Memory B cell (primary cell): ENCODE data around the gene ABCB1.
A peak's percentile ranks its signal among the peaks of the same experiment; 100 is the strongest.

Source experiments
- ATAC-seq: fragments of 150-1000 bp; cut with Tn5 transposase; 2 replicates; pipeline ENCODE4 v1.10.0; 2021; ENCODE audit warnings: low read depth, mild to moderate bottlenecking, moderate library complexity
- DNase-seq, 2 donors: peaks; one replicate each; pipeline ENCODE4 v3.0.0; 2022; ENCODE audit warnings: low spot score in 2 of 2
- H3K27ac Mint-ChIP-seq: one replicate; pipeline ENCODE4 v1.8.0; 2022; ENCODE audit warnings: mild to moderate bottlenecking, moderate library complexity, mixed read lengths
- H3K27me3 Mint-ChIP-seq: one replicate; pipeline ENCODE4 v1.8.0; 2022; ENCODE audit warnings: mixed read lengths
- H3K36me3 Mint-ChIP-seq: one replicate; pipeline ENCODE4 v1.8.0; 2022; ENCODE audit warnings: mild to moderate bottlenecking, mixed read lengths
- H3K4me1 Mint-ChIP-seq: one replicate; pipeline ENCODE4 v1.8.0; 2022; ENCODE audit warnings: mixed read lengths
- H3K4me3 Mint-ChIP-seq: one replicate; pipeline ENCODE4 v1.8.0; 2022; ENCODE audit warnings: mild to moderate bottlenecking, moderate library complexity, mixed read lengths
- H3K9me3 Mint-ChIP-seq: one replicate; pipeline ENCODE4 v1.8.0; 2022; ENCODE audit warnings: mixed read lengths

Gene ABCB1

DNA sequence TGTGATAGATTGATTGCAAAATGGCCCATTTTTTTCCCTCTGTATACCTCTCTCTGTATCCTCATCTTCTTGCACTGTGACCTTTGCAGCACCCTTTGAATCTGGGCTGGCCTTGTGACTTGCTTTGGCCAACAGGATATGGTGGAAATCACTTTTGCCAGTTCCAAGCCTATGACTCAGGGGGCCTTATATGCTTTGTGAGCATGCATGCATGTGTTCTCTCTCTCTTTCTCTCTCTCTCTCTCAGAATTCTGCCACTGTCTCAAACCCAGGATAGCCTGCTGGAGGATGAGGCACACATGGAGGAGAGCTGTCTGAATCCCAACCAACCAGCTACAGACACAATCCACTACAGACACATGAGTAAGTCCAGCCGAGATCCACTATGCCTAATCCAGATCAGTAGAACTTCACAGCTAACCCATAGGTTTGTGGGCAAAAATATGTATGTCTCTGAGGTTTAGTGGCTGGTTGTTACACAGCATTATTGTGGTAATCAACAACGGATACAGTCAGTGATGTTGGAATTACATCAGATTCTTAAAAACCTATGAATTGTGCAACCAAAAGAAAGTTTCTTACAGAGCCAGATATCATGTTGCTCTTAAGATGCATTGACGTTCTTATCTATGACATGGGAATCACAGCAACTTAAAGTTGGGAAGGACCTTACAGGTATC is 83.4 kb downstream of the ABCB1 start:
- peaks cover 6% of the 10 kb centered on the region for H3K36me3 Mint-ChIP-seq

DNA sequence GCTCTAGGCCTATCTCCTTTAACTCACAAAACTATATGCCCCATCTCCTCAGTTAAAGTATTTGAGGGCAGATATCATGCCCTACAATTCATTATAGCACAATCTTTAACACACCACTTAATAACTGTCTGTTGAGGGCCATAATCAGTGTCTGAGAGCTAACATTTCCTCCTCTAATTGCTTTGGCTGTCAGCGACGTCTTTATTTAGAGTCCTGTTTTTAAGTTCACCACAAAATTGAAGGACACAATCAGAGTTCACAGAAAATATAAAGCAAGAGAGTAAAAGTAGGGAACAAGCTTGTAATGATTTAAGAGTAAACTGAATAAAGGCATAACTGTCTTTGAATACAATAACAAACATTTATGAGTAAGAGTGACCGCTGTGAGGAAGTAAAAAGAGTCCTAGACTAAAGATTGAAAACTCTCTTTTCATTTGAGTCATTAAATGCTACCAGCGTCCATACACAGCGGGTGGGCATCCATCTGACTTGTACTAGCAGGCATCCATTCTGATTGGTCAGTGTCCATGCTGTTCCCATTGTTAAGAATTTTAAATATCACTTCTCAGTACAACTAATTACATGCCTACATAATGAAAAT is 86.8 kb downstream of the ABCB1 start:
- no peak for DNase-seq

More for the DNA sequence above, 83.4 kb downstream of the ABCB1 start:
- DNase-seq = no peak
- no peak overlapping the region for H3K27ac Mint-ChIP-seq
- no peak overlapping the region for H3K4me3 Mint-ChIP-seq
- no peak for ATAC-seq
- peaks cover 4% of the 10 kb centered on the region for H3K27me3 Mint-ChIP-seq
- no peaks in the 10 kb centered on the region for H3K9me3 Mint-ChIP-seq
- H3K4me1 Mint-ChIP-seq = no peaks in the 10 kb centered on the region

DNA sequence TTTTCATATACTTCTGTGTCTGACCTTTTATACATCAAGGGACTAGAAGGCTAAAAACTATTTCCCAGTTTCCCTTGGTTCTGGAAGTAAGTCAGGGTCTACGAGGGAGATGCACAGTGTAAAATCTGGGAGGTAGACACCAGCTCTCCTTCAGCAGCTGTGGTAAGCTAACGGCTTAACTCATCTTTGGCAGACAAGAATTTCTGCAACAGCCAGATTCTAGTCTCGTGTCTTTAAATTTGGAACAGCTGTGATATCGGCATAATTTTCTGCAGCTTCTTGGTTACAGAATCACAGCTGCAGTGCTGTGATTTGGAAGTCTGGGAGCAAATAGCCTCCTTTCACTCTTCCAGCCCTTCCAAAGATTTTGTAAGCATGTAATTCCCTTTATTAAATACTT is 87.8 kb downstream of the ABCB1 start:
- H3K27me3 Mint-ChIP-seq = peaks cover 2% of the 10 kb centered on the region
- ATAC-seq = no peak
- H3K4me3 Mint-ChIP-seq = no peak overlapping the region
- no peak for DNase-seq
- H3K27ac Mint-ChIP-seq = no peak overlapping the region
- no peaks in the 10 kb centered on the region for H3K9me3 Mint-ChIP-seq
- H3K36me3 Mint-ChIP-seq = peaks cover 4% of the 10 kb centered on the region
- H3K4me1 Mint-ChIP-seq = peaks cover 3% of the 10 kb centered on the region

More for the DNA sequence above, 86.8 kb downstream of the ABCB1 start:
- Mint-ChIP-seq H3K36me3 (peaks cover 4% of the 10 kb centered on the region), H3K27ac (no peak overlapping the region), H3K9me3 (no peaks in the 10 kb centered on the region), H3K4me1 (no peaks in the 10 kb centered on the region), H3K27me3 (peaks cover 2% of the 10 kb centered on the region), H3K4me3 (no peak overlapping the region)
- no peak for ATAC-seq

DNA sequence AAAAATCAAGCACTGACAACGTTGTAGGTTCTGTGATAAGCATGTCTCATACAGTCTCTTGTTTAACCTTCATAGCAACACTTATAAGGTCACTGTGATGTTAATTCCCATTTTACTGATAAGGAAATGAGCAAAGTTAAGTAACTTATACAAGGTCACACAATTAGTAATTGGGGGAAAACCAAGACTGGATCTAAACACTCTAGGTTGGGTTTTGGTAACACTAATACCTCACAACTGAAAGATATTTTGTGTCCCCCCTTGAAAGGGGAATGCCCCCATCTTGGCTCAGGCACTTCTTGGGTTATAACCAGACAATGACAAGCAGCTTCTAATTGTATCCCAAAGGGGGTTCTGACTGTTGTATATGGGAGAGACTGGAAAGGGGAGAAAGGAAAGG is 89.2 kb downstream of the ABCB1 start:
- H3K36me3 Mint-ChIP-seq = peaks cover 4% of the 10 kb centered on the region
- H3K27me3 Mint-ChIP-seq = peaks cover 2% of the 10 kb centered on the region
- no peak for DNase-seq
- H3K27ac Mint-ChIP-seq = no peak overlapping the region
- no peak for ATAC-seq
- H3K9me3 Mint-ChIP-seq = no peaks in the 10 kb centered on the region
- peaks cover 6% of the 10 kb centered on the region for H3K4me1 Mint-ChIP-seq
- no peak overlapping the region for H3K4me3 Mint-ChIP-seq

DNA sequence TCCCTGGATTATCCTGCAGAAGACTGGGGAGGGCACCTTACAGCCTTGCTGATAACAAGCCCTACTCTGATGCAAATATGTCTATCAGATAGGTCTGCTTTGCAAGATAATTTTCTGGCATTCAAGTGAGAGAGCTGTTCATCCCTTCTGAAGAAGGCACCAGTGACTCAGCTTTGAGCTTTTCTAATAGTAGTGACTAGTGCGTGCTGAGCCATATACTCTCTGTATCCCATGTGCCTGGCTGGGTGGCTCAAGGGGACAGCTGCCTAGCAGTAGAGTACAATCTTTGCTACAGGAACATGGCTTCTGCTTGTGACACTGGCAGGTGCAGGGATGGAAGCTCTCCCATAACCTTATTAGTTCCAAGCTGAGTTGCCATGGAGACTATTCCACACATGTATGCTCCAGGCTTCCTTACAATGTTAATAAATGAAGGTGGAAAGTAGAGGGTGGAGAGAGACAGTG is 90.2 kb downstream of the ABCB1 start:
- peaks cover 2% of the 10 kb centered on the region for H3K27me3 Mint-ChIP-seq
- H3K4me1 Mint-ChIP-seq = peaks cover 12% of the 10 kb centered on the region
- DNase-seq (no peak), ATAC-seq (no peak)
- no peaks in the 10 kb centered on the region for H3K9me3 Mint-ChIP-seq
- H3K27ac Mint-ChIP-seq = no peak overlapping the region
- H3K36me3 Mint-ChIP-seq = peaks cover 4% of the 10 kb centered on the region
- no peak overlapping the region for H3K4me3 Mint-ChIP-seq

DNA sequence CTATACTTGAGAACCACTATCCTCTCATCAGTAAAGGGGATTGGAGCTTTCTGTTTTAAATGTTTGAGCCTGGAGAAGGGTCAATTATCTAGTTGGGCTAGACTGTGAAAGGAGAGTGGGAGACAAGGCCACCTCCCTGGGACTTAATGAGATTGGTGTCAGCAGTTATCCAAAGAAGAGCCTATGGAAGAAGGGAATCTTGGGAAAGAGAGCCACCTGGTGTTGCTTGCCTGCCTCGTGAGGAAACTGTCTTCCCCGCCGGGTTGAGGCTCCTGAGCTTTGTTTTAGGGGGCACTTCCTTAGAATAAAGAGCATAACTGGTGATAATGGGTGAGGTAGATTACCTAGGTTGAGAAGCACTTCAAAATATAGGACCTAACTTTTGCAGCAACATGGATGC is 93.2 kb downstream of the ABCB1 start:
- Mint-ChIP-seq H3K36me3 (no peaks in the 10 kb centered on the region), H3K27me3 (no peaks in the 10 kb centered on the region), H3K9me3 (no peaks in the 10 kb centered on the region), H3K4me1 (peaks cover 12% of the 10 kb centered on the region), H3K4me3 (no peak overlapping the region), H3K27ac (peak overlapping the region; percentile 58)
- no peak for ATAC-seq
- DNase-seq = no peak

DNA sequence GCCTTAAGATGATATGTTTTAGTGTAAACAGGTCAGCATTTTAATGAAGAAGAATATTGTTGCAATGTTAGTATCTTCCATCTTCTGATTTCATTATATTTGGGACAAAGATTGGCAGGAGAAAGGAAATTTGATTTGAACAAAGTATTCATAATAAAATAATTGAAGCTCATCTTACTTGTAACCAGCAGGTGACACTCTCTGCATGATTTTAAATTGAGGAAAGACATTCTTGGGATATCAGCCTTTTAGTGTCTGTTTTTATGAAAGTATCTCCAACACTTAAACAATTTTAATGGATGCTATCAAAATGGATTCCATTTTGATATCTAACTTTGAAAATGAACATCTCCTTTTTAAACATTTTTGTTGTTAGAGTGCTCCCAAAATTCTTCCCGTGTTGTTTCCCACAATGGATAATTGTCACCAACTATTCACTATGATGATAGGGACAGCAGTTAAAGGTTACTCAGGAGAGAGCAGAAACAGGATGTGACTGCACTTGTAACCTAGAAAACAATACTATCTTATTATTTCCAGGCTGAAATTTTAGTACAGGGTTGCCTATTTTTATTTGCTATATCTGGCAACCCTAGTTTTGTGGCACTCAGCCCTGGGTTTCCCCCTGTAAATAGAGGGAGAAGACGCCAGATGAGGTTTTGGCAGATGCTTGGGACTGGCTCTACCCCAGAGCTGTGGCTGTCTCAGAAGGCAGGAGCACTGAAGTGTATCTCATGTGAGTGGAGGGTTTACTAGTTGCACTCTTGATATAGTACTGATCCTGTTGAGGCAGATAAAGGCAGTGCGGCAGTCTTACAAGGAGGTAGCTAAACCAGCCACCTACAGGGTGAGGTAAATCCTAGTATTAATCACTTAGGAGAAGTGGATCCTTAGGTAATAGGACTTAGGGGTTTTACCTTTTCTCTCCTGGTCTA is 94.2 kb downstream of the ABCB1 start:
- no peaks in the 10 kb centered on the region for H3K9me3 Mint-ChIP-seq
- peaks cover 12% of the 10 kb centered on the region for H3K4me1 Mint-ChIP-seq
- peak overlapping the region; percentile 58 for H3K27ac Mint-ChIP-seq
- H3K36me3 Mint-ChIP-seq = no peaks in the 10 kb centered on the region
- DNase-seq = no peak
- H3K4me3 Mint-ChIP-seq = no peak overlapping the region
- H3K27me3 Mint-ChIP-seq = no peaks in the 10 kb centered on the region
- no peak for ATAC-seq

DNA sequence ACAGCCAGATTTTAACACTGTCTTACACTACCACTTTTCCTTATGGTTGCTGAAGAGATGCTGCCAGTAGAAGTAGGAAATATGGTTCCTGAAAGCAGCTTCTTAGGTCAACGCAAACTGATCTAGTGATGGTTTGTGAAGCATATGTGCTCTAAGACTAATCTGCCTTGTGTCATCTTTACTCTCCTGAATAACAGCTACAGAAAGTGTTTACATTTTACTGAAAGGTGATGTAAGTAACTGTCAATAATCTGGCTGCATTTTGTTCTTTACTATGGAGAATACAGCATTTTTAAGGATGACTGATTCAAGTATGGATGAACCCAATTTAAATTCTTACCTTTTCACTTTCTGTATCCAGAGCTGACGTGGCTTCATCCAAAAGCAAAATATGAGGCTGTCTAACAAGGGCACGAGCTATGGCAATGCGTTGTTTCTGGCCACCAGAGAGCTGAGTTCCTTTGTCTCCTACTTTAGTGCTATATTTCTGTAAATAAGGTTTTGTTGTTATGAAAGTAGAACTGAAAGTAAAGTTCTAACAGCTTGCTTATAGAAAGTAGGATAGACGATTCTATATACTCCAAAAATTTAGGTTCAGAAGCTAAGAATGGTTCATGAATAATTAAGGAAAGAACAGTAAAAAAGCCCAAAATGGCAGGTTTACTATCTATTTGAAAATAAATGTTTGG is 95.0 kb downstream of the ABCB1 start:
- Mint-ChIP-seq H3K4me1 (peaks cover 12% of the 10 kb centered on the region), H3K4me3 (no peak overlapping the region), H3K27ac (no peak overlapping the region), H3K9me3 (no peaks in the 10 kb centered on the region), H3K27me3 (no peaks in the 10 kb centered on the region), H3K36me3 (no peaks in the 10 kb centered on the region)
- ATAC-seq (no peak), DNase-seq (no peak)

DNA sequence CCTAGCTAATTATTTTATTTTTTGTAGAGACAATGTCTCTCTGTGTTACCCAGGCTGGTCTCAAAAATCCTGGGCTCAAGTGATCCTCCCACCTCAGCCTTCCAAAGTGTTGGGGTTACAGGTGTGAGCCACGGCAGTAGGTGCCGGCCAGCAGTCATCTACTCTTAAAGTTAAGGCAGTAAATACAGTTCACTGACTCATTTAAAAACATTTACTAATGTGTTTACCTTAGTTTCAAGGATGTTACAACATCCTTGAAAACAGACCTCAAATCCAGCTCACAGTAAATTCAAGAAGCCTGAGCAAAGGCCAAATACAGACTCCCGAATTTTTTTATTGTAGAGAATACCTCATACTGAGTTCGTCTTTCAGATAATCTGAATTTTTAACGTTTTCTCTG is 95.6 kb downstream of the ABCB1 start:
- Mint-ChIP-seq H3K27ac (no peak overlapping the region), H3K4me1 (peaks cover 12% of the 10 kb centered on the region), H3K9me3 (no peaks in the 10 kb centered on the region), H3K4me3 (no peak overlapping the region), H3K36me3 (no peaks in the 10 kb centered on the region), H3K27me3 (no peaks in the 10 kb centered on the region)
- ATAC-seq (no peak), DNase-seq (no peak)

DNA sequence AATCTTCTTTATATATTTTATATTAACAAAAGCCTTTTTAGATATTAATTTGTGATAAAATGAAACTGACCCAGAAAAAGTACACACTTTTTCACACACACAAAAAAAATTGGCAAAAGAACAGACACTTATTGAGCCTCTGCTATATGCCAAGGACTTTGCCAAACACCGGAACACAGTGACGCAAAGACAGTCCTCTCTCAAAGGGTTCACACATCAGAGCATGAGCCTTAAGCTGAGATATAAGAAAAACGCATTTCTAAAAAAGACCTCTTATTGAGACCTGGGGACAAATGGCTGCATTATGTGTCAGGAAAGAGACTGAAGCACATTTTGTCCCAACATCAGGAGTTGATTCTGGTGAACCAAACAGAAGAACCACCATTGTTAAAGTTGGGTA is 101.2 kb downstream of the ABCB1 start:
- no peak for DNase-seq
- peaks cover 9% of the 10 kb centered on the region for H3K4me1 Mint-ChIP-seq
- no peaks in the 10 kb centered on the region for H3K9me3 Mint-ChIP-seq
- no peak overlapping the region for H3K27ac Mint-ChIP-seq
- H3K27me3 Mint-ChIP-seq = no peaks in the 10 kb centered on the region
- H3K4me3 Mint-ChIP-seq = no peak overlapping the region
- no peaks in the 10 kb centered on the region for H3K36me3 Mint-ChIP-seq
- ATAC-seq = no peak

DNA sequence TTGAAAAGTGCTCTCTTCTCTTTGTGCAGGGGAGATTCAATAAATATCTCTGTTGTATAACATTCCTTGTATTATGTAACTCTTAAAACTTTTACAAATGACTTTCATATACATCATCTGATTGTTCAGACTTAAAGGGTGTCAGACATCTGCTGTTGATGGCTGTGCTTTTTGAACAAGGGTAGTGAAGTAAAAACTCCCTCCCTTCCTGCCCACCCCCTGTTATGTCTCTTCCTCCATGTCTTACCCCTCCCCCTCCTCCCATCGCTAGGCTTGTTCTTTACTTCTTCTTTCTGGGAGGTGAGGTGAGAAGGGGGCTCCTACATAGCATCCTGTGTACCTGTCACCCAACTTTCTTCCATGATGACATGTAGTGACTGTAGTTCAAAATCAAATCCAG is 101.8 kb downstream of the ABCB1 start:
- Mint-ChIP-seq H3K4me3 (no peak overlapping the region), H3K27ac (no peak overlapping the region), H3K27me3 (no peaks in the 10 kb centered on the region), H3K4me1 (peaks cover 9% of the 10 kb centered on the region), H3K36me3 (no peaks in the 10 kb centered on the region), H3K9me3 (no peaks in the 10 kb centered on the region)
- DNase-seq (no peak), ATAC-seq (peak; percentile 88)

DNA sequence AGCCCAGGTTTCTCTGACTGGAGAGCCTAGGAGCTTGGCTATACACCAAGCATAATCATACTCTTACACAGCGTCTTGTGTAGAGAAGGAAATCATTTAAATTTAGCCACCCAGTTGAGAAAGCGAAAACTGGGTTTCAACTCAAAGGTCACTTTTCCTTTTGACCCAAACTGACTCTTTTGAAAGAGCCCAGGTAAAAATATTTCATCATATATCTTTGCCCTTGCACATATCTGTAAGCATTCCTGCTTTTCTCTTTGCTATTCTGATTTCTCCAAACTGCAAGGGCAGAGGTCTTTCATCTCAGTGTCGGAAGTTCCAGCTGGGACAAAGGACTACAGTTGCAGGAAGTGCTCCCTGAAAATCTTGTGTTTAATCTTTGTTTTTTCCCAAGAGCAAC is 103.2 kb downstream of the ABCB1 start:
- Mint-ChIP-seq H3K27ac (no peak overlapping the region), H3K9me3 (no peaks in the 10 kb centered on the region), H3K4me3 (no peak overlapping the region), H3K4me1 (peaks cover 9% of the 10 kb centered on the region), H3K27me3 (no peaks in the 10 kb centered on the region), H3K36me3 (no peaks in the 10 kb centered on the region)
- DNase-seq (no peak), ATAC-seq (no peak)

DNA sequence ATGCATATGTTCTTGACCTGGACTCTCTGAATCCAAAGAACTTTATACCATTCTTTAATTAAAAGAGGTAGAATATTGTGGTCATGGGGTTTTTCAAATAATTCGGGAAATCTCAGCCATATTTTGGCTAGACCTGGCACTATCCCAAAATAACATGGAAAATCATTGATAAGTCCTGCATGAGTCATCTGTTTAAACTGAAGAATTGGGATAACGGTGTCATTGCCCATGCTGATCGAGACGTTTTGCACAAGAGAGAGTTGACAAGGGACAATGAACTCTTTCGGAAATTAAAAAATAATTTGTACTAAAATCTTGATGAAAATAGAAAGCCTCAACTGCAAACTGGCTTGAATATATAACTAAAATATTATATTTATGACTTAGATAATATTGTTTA is 105.3 kb downstream of the ABCB1 start:
- H3K9me3 Mint-ChIP-seq = peaks cover 2% of the 10 kb centered on the region
- peaks cover 9% of the 10 kb centered on the region for H3K4me1 Mint-ChIP-seq
- no peak for ATAC-seq

DNA sequence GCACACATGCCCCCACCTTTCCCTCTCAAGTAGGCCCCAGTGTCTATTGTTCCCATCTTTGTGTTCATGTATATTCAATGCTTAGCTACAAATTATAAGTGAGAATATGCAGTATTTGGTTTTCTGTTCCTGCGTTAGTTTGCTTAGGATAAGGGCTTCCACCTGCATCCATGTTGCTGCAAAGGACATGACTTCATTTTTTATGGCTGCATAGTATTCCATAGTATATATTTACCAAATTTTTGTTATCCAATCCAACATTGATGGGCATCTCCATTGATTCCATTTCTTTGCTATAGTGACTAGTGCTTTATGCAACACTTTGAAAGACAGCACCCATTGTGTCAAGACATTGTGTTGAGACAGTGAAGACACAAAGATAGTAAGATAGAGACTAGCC is 106.2 kb downstream of the ABCB1 start:
- Mint-ChIP-seq H3K4me1 (peaks cover 9% of the 10 kb centered on the region), H3K27ac (no peak overlapping the region), H3K27me3 (peaks cover 2% of the 10 kb centered on the region), H3K4me3 (no peak overlapping the region), H3K36me3 (no peaks in the 10 kb centered on the region), H3K9me3 (peaks cover 2% of the 10 kb centered on the region)
- DNase-seq (no peak), ATAC-seq (no peak)

More for the DNA sequence above, 105.3 kb downstream of the ABCB1 start:
- Mint-ChIP-seq H3K36me3 (no peaks in the 10 kb centered on the region), H3K27me3 (peaks cover 2% of the 10 kb centered on the region), H3K27ac (no peak overlapping the region), H3K4me3 (no peak overlapping the region)
- DNase-seq = no peak
